KBM-7 (cell line): ENCODE data around the gene CHST8.

ENCODE experiments used
- DNase-seq: peaks from one replicate; pipeline ENCODE4 v3.0.0-alpha.2; 2015
- in situ Hi-C: fragments of 300-500 bp; cut with MboI; formaldehyde crosslinking; loops from 2 replicates; pipeline ENCODE4 v1.14.3; 2020; ENCODE audit warnings: low sequenced_read_pairs, low pct_unique_long_range_greater_than_20kb, mixed read lengths

CHST8 gene

GRCh38 chr19:33700408-33701013 lies 78.8 kb downstream of the CHST8 start:
- in situ Hi-C loops, result no loop called here

DNA sequence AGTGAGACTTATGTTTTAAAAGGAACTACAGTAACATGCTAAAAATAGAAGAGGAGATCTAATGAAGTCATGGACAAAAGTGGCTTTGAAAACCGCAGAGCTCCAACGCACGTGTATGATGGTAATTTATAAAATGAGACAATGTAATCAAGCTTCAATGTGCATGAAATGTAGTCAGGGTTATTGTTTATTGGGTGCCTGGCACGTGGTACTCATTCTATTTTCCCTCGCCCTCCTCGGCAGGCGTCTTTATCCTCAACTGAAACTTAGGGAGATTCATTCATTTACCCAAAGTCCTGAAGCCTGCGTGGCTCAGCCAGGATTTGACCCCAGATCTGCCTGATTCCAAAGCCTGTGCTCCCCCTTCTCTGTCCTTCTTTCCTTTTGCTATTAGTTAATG lies 79.8 kb downstream of the CHST8 start:
- in situ Hi-C loops, result no loop called here

More at GRCh38 chr19:33700408-33701013, 78.8 kb downstream of the CHST8 start:
- DNase-seq, result no peak

DNA sequence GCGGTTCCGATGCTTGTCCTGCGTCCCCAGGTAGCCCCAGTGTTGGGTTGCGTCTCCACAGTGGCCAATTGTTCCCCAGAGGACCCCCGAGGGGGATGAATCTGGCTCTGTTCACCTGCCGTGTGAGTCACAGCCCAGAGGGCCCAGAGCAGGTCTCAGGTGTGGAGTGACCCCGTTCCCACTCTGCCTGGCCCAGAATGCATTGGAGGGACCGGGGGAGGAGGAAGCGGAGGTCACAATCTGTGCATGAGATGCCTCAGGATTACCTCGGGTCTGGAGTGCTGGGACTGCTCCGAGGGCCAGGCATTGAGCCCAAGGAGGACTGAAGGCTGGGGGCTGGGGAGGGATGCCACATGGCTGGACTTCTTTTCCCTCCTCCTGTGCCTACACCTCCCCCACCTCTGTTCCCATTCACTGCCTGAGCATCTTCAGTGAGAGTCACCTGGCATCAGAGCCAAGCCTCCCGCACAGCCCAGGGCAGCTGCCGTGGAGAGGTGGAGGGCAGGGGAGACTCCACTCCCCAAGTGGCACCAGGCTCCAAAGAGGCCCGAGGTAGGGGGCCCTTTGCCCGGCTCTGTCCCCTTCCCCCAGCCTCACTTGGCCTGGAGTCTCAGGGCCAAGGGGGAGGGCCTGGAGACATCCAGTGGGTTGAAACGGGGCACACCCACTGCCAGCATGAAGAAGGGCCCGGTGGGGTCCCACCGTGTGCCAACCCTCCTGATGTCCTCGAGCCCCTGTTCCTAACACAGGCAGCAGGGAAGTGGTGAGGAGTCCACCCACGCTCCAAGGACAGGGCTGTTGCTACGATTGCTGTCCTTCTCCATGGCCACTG lies 81.1 kb downstream of the CHST8 start:
- in situ Hi-C loops, result no loop called here
- DNase-seq, result no peak

More for the DNA sequence above, 79.8 kb downstream of the CHST8 start:
- DNase-seq, result no peak

DNA sequence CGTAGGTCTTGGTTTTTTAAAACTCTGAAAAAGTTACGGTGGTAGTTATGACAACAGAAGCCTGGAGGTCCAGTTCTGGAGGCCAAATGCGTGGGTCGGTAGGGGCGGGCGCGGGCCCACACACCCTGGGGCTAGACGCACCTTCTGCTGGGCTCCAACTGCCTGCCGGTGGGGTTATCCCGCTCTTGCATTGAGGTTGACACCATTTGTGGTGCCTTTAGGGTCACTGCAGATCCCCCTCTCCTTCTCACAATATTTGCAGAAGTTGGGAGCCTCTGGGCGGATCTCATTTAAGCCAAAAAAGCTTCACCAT lies 81.6 kb downstream of the CHST8 start:
- in situ Hi-C loops, result no loop called here
- DNase-seq, result no peak

GRCh38 chr19:33703821-33704220 lies 82.1 kb downstream of the CHST8 start:
- in situ Hi-C loops, result no loop called here
- DNase-seq, result no peak

- no peak for DNase-seq
- in situ Hi-C loops, result no loop called here
Observed at GRCh38 chr19:33704271-33704670, 82.5 kb downstream of the CHST8 start.

DNA sequence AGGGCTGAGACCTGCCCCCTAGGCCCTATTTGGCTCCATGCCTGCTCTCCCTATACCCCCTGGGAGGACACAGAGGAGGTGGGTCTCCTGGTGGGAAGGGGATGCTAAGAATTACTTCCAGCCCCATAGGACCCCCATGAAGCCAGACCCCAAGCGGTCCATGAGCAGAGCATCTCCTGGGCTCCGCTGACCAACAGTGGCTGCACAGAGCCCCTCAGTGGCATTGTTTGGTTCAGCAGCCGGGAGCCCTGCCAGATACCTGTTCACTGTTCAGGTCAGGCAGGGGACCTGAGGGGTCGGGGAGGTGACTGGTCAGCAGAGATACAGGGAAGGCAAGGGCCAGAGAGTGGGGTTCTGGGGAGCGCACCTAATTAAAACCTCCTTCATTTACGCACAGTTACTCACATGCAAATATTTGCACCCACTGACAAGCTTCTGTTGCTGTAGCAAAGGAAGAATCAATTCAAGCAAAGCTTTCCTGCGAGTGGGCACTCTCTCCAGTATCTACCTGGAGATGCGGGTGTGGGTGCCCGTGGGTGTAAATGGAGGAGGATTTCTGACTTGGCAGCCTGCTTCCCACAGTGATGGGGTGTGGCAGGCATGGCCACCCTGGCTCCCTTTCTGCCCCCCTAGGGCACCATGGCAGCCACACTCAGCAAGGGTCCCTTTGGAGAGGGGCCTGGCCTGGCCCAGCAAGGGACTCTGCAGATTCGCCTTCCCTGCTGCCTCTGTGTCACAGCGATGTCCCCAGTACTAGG lies 83.5 kb downstream of the CHST8 start:
- no peak for DNase-seq
- in situ Hi-C loops, result no loop called here

GRCh38 chr19:33705860-33706259 lies 84.1 kb downstream of the CHST8 start:
- in situ Hi-C loops, result no loop called here
- DNase-seq, result no peak

DNA sequence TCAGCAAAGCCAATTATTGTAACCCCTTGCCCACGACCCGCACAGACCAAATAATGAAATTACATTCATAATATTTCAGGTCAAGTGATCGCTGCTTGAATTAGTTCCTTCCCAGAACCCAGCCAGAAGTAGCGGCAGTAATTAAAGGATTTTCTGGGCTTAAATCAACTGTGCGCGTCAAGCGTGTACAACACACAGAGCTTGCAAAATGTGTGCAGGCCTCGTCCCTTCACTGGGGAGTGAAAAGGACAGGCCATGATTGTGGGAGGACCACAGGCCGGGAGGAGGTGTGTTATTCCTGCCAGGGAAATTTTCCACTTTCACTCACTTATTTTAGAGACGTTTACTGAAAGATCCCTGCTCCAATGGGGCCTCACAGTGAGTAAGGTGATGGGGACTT lies 84.9 kb downstream of the CHST8 start:
- no peak for DNase-seq
- in situ Hi-C loops, result no loop called here

GRCh38 chr19:33712268-33712667 lies 90.5 kb downstream of the CHST8 start:
- no peak for DNase-seq
- in situ Hi-C loops, result no loop called here

GRCh38 chr19:33713194-33713593 lies 91.4 kb downstream of the CHST8 start:
- no peak for DNase-seq
- in situ Hi-C loops, result no loop called here

DNA sequence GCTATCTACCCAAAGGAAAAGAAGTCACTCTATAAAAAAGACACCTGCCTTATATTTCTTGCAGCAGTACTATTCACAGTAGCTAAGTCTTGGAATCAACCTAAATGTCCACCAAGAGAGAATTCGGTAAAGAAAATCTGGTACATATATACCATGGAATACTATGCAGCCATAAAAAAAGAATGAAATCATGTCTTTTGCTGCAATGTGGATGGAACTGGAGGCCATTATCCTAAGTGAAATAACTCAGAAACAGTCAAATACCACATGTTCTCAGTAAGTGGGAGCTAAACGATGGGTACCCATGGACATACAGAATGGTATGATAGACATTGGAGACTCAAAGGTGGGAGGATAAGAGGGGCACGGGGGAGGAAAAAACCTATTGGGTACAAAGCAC lies 92.4 kb downstream of the CHST8 start:
- in situ Hi-C loops, result no loop called here
- DNase-seq, result no peak

DNA sequence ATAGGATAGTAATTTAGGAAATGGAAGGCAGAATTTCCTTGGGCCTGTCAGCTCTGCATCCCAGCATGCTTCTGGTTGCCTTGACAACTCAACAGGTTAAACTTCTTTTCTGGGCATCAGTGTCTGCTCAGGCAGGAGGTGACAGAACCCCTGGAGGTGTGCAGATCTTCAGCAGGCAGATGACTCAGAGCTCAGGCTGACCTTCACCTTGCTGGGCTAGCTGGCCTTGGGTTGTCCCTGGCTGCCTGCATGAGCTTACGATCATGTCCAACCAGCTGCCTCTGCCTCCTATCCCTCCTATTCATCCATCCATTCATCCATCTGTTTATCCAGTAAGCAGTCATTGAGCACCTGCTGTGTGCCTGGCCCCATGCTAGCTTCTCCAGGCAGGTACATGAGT lies 93.7 kb downstream of the CHST8 start:
- no peak for DNase-seq
- in situ Hi-C loops, result no loop called here

- in situ Hi-C loops, result no loop called here
- DNase-seq, result no peak
Observed at GRCh38 chr19:33717878-33718277, 96.1 kb downstream of the CHST8 start.

- no peak for DNase-seq
- in situ Hi-C loops, result no loop called here
Observed at GRCh38 chr19:33718651-33719254, 97.0 kb downstream of the CHST8 start.

DNA sequence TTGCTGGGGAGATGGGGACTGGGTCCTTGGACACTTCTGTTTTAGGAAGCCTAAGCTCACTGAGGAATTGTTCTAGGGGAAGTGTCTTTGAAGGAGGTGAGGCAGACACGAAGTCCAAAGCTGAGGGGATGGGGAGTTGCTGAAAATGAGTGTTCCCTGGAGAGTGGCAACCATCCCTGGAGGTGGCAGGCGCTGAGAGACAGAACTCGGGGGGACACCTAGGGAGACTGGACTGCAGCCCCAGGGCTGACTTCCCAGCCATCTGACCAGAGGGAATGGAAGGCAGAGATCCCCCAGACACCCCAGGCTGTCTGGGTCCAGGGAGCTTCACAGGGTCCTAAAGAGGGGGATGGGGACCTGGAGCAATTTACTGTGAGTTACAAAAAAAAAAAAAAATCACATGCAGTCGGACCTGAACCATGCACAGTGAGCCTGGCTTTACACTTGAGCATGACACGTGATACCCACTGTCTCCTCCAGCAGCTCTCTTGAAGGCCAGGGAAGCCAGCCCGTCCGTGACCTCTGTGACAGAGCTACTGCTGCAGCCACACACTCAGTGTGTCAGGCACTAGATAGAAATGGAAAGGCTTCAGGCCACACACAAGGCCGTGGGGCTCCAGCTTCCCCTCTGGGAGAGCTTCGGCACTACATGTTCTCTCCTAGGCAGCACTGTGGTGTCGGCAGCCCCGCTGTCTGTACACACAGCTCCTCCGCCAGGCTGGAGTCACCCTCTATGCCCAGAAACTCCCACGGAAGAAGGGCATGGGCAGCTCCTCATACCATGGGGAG lies 97.8 kb downstream of the CHST8 start:
- in situ Hi-C loops, result no loop called here
- no peak for DNase-seq

GRCh38 chr19:33720155-33720493 lies 98.4 kb downstream of the CHST8 start:
- no peak for DNase-seq
- in situ Hi-C loops, result no loop called here

- in situ Hi-C loops, result no loop called here
- no peak for DNase-seq
Observed at GRCh38 chr19:33720691-33721682, 99.2 kb downstream of the CHST8 start.
